ENCODE measurements around the gene PRDM15. TPM values are rescaled to one million over a fixed set of nuclear protein-coding genes. Genes with fewer than 3 reads are reported as not detected.
A peak's percentile ranks its signal among the peaks of the same experiment; 100 is the strongest.

The PRDM15 gene
- total RNA-seq, 1 experiment from 2014 or later = 9.9 TPM

GRCh38 chr21:41765973-41766882 lies 112.9 kb downstream of the PRDM15 start:
- WGBS (ENCODE audit: extremely low coverage, insufficient read length, low lambda C conversion rate) = no CpG with 5 or more reads among the region's 88 CpGs
- no peak overlapping the region for H3K27ac ChIP-seq (ENCODE audit: insufficient read length, low read depth, low read length)
- H3K27me3 ChIP-seq (ENCODE audit: insufficient read depth, low read length) = peaks cover 75% of the 10 kb centered on the region
- no peak overlapping the region; the same call in 1 of the 2 replicates for H3K14ac ChIP-seq (ENCODE audit: insufficient read depth, low read length)
- no peak overlapping the region for H2BK20ac ChIP-seq (ENCODE audit: low read depth, low read length, poor library complexity, severe bottlenecking)
- no peak overlapping the region for H3K9ac ChIP-seq (ENCODE audit: extremely low read depth, insufficient read length, low read length)
- H3K23me2 ChIP-seq (ENCODE audit: insufficient read length, low read depth, low read length, poor library complexity, severe bottlenecking) = peaks cover 30% of the 10 kb centered on the region
- H3K79me1 ChIP-seq (ENCODE audit: insufficient read depth, low read depth, low read length, poor library complexity, severe bottlenecking) = no peaks in the 10 kb centered on the region
- Mint-ChIP-seq H3K4me1 (peaks cover 70 to 77% of the 10 kb centered on the region in 2 experiments), H3K36me3 (ENCODE audit: insufficient read depth in 1 of 3, low read depth in 3 of 3) (no peaks in the 10 kb centered on the region), H3K4me3 (peak overlapping the region; percentile 62 to 85), H3K27ac (no peak overlapping the region), H3K27me3 (ENCODE audit: low read depth) (peaks cover 92% of the 10 kb centered on the region), H3K9me3 (peaks cover 0 to 2% of the 10 kb centered on the region in 2 experiments; a peak in 1 of 5 replicates)
- H3K4ac ChIP-seq (ENCODE audit: low read depth, low read length) = no peak overlapping the region
- no peak overlapping the region for H4K8ac ChIP-seq (replicated peaks; ENCODE audit: insufficient read length, low read depth, low read length)
- H3K18ac ChIP-seq (ENCODE audit: insufficient read length, low read depth, low read length) = peak overlapping the region; percentile 83
- no peak overlapping the region for H3K56ac ChIP-seq (ENCODE audit: insufficient read length, low read depth, low read length)
- H2AK5ac ChIP-seq (ENCODE audit: insufficient read length, low read length) = no peak overlapping the region
- no peak overlapping the region for H3T11ph ChIP-seq (ENCODE audit: low read length)
- TF ChIP-seq, protein P1, sequence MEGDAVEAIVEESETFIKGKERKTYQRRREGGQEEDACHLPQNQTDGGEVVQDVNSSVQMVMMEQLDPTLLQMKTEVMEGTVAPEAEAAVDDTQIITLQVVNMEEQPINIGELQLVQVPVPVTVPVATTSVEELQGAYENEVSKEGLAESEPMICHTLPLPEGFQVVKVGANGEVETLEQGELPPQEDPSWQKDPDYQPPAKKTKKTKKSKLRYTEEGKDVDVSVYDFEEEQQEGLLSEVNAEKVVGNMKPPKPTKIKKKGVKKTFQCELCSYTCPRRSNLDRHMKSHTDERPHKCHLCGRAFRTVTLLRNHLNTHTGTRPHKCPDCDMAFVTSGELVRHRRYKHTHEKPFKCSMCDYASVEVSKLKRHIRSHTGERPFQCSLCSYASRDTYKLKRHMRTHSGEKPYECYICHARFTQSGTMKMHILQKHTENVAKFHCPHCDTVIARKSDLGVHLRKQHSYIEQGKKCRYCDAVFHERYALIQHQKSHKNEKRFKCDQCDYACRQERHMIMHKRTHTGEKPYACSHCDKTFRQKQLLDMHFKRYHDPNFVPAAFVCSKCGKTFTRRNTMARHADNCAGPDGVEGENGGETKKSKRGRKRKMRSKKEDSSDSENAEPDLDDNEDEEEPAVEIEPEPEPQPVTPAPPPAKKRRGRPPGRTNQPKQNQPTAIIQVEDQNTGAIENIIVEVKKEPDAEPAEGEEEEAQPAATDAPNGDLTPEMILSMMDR (conservative IDR thresholded peaks at IDR 0.05) = no peak
- no peak overlapping the region for H2AFZ ChIP-seq (ENCODE audit: low read length)
- H3K9me3 ChIP-seq (ENCODE audit: control insufficient read depth, low read depth, low read length) = no peaks in the 10 kb centered on the region
- peak overlapping the region; percentile 80 for H3K4me2 ChIP-seq (ENCODE audit: insufficient read depth, insufficient read length, low read length)
- H2BK120ac ChIP-seq (ENCODE audit: low read depth, low read length, poor library complexity, severe bottlenecking) = no peak overlapping the region
- no peak overlapping the region for H2BK15ac ChIP-seq (ENCODE audit: low read depth, low read length)
- H4K91ac ChIP-seq (ENCODE audit: insufficient read length, low read depth, low read length) = no peak overlapping the region
- no peaks in the 10 kb centered on the region for H4K20me1 ChIP-seq (ENCODE audit: control insufficient read depth, insufficient read depth, insufficient read length)
- H4K5ac ChIP-seq (ENCODE audit: insufficient read length, low read depth, low read length) = no peak overlapping the region
- no peaks in the 10 kb centered on the region for H3K79me2 ChIP-seq (ENCODE audit: insufficient read depth, low read length)
- H3K23ac ChIP-seq (ENCODE audit: insufficient read length, low read depth, low read length) = no peak overlapping the region
- H2BK5ac ChIP-seq (ENCODE audit: insufficient read length, low read length) = no peak overlapping the region
- DNase-seq = no peak
- peaks cover 6% of the 10 kb centered on the region; the same call in 1 of the 2 replicates for H3K4me1 ChIP-seq (ENCODE audit: insufficient read depth, low read length)
- no peak overlapping the region for H2BK12ac ChIP-seq (ENCODE audit: insufficient read length, low read depth, low read length)

All from H9 (cell line).